Endothelial cell (in vitro differentiated cells): ENCODE data around the gene HIBCH. TPM values are rescaled to one million over a fixed set of nuclear protein-coding genes. Genes with fewer than 3 reads are reported as not detected.
"Not testable (repeated sequence)": the region's sequence is repeated elsewhere in the genome, so short reads cannot be mapped to it uniquely, and the experiment has no call there.

Experiments used
- DNase-seq: peaks from one replicate; pipeline ENCODE4 v3.0.0; 2021; ENCODE audit warnings: low spot score
- H3K27ac Mint-ChIP-seq: one replicate; pipeline ENCODE4 v1.8.0; 2021; ENCODE audit warnings: mixed read lengths, inconsistent platforms; ENCODE audit not compliant: unreplicated experiment
- H3K27me3 Mint-ChIP-seq: one replicate; pipeline ENCODE4 v1.8.0; 2021; ENCODE audit warnings: mild to moderate bottlenecking, moderate library complexity, mixed read lengths, inconsistent platforms; ENCODE audit not compliant: unreplicated experiment
- H3K36me3 Mint-ChIP-seq: one replicate; pipeline ENCODE4 v1.8.0; 2021; ENCODE audit warnings: mild to moderate bottlenecking, low read depth, mixed read lengths, inconsistent platforms; ENCODE audit not compliant: unreplicated experiment
- H3K4me1 Mint-ChIP-seq: one replicate; pipeline ENCODE4 v1.8.0; 2021; ENCODE audit warnings: mild to moderate bottlenecking, mixed read lengths, inconsistent platforms; ENCODE audit not compliant: unreplicated experiment
- H3K4me3 Mint-ChIP-seq: one replicate; pipeline ENCODE4 v1.8.0; 2021; ENCODE audit warnings: mild to moderate bottlenecking, mixed read lengths, inconsistent platforms; ENCODE audit not compliant: unreplicated experiment
- H3K9me3 Mint-ChIP-seq: one replicate; pipeline ENCODE4 v1.8.0; 2021; ENCODE audit warnings: mixed read lengths, inconsistent platforms; ENCODE audit not compliant: unreplicated experiment
- CTCF ChIP-seq: fragments of 200-600 bp; sonication (generic); IDR thresholded peaks from one replicate; pipeline ENCODE4 v1.5.0; 2021; ENCODE audit warnings: antibody characterized with exemption; ENCODE audit not compliant: unreplicated experiment
- total RNA-seq: library from RNA; stranded (reverse); fragmentation: NEBNext Ultra II Directional; extraction: Animal tissue kit (Norgen Biotek cat#: 25700); gene quantifications from one replicate; pipeline ENCODE4 v1.2.1, GENCODE V29; 2021; ENCODE audit not compliant: unreplicated experiment

HIBCH gene
- total RNA-seq, 1 donor from 2014 or later, result 29.8 TPM

- H3K9me3 Mint-ChIP-seq, result no peaks in the 10 kb centered on the region
- no peak overlapping the region for H3K27ac Mint-ChIP-seq
- peaks cover 19% of the 10 kb centered on the region for H3K4me1 Mint-ChIP-seq
- peaks cover 34% of the 10 kb centered on the region for H3K36me3 Mint-ChIP-seq
- H3K27me3 Mint-ChIP-seq, result no peaks in the 10 kb centered on the region
- no peak for DNase-seq
- TF ChIP-seq CTCF, result no peak
- no peak overlapping the region for H3K4me3 Mint-ChIP-seq
Measured at GRCh38 chr2:190280565-190281350, 38.9 kb downstream of the HIBCH start.

DNA sequence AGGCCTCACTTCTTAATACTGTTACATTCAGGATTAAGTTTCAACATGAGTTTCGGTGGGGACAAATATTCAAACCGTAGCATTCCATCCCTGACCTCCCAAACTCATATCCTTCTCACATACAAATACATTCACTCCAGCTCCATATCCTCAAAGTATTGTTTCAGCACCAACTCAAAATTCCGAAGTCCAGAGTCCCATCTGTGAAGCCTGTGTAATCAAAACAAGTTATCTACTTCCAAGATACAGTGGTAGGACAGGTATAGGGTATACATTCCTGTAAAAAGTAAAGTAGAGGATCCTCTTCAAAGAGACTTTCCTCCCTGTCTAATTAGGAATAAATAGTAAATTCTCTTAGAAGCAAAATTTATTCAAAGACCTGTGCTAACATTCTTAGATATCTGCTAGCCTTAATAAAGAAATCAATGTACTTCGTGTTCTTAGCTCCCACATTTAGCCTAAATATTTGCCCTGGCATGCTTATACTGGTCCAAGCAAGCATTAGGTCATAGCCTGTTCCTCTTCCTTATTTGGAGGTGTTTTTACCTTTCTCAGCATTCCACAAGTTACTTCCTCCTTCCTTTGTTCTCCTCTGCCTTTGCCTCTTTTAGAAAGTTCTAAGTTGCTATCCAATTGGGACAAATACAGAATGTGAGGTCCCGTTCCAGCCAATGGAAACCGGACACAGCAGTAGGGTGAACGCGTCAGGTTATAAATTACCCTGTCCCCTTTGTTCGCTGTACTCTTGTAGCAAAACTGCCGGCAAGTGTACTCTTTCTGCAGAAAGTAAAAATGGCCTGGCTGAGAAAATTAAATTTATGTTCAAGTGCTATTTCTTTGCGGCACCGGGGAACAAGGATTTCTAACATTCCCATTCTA, 40.1 kb downstream of the HIBCH start:
- H3K4me3 Mint-ChIP-seq, result peak overlapping the region; percentile 37
- peak overlapping the region; percentile 80 for H3K27ac Mint-ChIP-seq
- not testable (repeated sequence) for DNase-seq, H3K27me3 Mint-ChIP-seq, H3K9me3 Mint-ChIP-seq, H3K4me1 Mint-ChIP-seq
- H3K36me3 Mint-ChIP-seq, result peaks cover 37% of the 10 kb centered on the region

GRCh38 chr2:190277234-190278112, 42.2 kb downstream of the HIBCH start:
- Mint-ChIP-seq H3K27ac (no peak overlapping the region), H3K27me3 (no peaks in the 10 kb centered on the region), H3K4me3 (no peak overlapping the region), H3K9me3 (no peaks in the 10 kb centered on the region), H3K36me3 (peaks cover 37% of the 10 kb centered on the region), H3K4me1 (peaks cover 11% of the 10 kb centered on the region)
- peak; percentile 11 for DNase-seq
- TF ChIP-seq CTCF, result peak; percentile 80

GRCh38 chr2:190272457-190272842, 47.2 kb downstream of the HIBCH start:
- no peak overlapping the region for H3K27ac Mint-ChIP-seq
- TF ChIP-seq CTCF, result no peak
- H3K4me3 Mint-ChIP-seq, result no peak overlapping the region
- no peak for DNase-seq
- peaks cover 5% of the 10 kb centered on the region for H3K4me1 Mint-ChIP-seq
- no peaks in the 10 kb centered on the region for H3K9me3 Mint-ChIP-seq
- peaks cover 13% of the 10 kb centered on the region for H3K36me3 Mint-ChIP-seq
- no peaks in the 10 kb centered on the region for H3K27me3 Mint-ChIP-seq

DNA sequence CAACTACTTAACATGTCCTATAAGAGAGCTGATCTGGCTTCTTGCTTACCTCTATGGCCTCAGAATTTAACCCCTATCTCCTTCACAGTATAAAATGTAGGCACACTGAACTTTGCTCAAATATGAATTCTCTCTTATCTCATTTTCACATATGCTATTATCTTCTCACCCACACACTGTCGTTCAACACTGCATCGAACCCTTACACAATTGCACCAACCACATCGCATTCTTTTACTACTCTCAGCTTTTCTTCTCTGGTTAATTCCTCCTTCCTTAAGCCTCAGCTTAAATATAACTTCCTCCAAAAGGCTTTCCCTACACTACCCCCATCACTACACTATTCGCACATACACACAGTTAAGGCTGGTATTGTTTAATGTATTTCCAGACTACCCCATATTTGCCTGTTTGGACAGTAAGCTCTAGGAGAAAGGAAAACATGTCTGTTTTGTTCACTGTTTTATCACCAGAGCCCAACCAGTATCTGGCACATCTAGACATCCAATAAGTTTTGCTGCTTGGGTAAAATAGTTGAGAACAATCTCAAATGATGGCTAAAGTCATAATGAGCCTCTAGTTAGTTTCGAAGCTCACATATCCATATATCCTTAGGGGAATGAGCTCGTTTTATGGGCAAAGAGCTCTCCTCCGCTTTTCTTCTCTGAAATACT, 47.7 kb downstream of the HIBCH start:
- no peak for DNase-seq
- Mint-ChIP-seq H3K36me3 (peaks cover 12% of the 10 kb centered on the region), H3K27ac (no peak overlapping the region), H3K4me1 (peaks cover 5% of the 10 kb centered on the region), H3K9me3 (no peaks in the 10 kb centered on the region), H3K27me3 (no peaks in the 10 kb centered on the region), H3K4me3 (no peak overlapping the region)
- TF ChIP-seq CTCF, result no peak
